Kidney glomerular epithelial cell (primary cell): ENCODE results near the gene NAV2.
A peak's percentile ranks its signal among the peaks of the same experiment; 100 is the strongest.

Experiments used
- DNase-seq: peaks from one replicate; lab custom pipeline; 2025; lab: John Stamatoyannopoulos, UW

NAV2 gene

GRCh38 chr11:19836666-19837065 is 124.0 kb downstream of the NAV2 start:
- no peak for DNase-seq

- DNase-seq = peak; percentile 90
These were observed 126.5 kb downstream of the NAV2 start for GRCh38 chr11:19838994-19839768.

- DNase-seq = no peak
These were observed 128.3 kb downstream of the NAV2 start for GRCh38 chr11:19840961-19841360.

GRCh38 chr11:19842505-19842904 is 129.9 kb downstream of the NAV2 start:
- DNase-seq = no peak

- DNase-seq = no peak
These were observed 130.4 kb downstream of the NAV2 start for GRCh38 chr11:19843079-19843478.

GRCh38 chr11:19844012-19844411 is 131.4 kb downstream of the NAV2 start:
- DNase-seq = no peak

- DNase-seq = no peak
These were observed 132.2 kb downstream of the NAV2 start for GRCh38 chr11:19844806-19845205.

GRCh38 chr11:19845626-19846025 is 133.0 kb downstream of the NAV2 start:
- no peak for DNase-seq

GRCh38 chr11:19846654-19847305 is 134.1 kb downstream of the NAV2 start:
- no peak for DNase-seq

GRCh38 chr11:19848219-19848618 is 135.6 kb downstream of the NAV2 start:
- DNase-seq = no peak

GRCh38 chr11:19849107-19849789 is 136.6 kb downstream of the NAV2 start:
- no peak for DNase-seq

- no peak for DNase-seq
These were observed 137.4 kb downstream of the NAV2 start for GRCh38 chr11:19849947-19850593.

GRCh38 chr11:19852288-19852687 is 139.7 kb downstream of the NAV2 start:
- DNase-seq = no peak

- DNase-seq = no peak
These were observed 140.4 kb downstream of the NAV2 start for GRCh38 chr11:19853016-19853415.

- DNase-seq = no peak
These were observed 141.3 kb downstream of the NAV2 start for GRCh38 chr11:19853920-19854319.

GRCh38 chr11:19861171-19861570 is 148.5 kb downstream of the NAV2 start:
- DNase-seq = no peak

- DNase-seq = no peak
These were observed 149.5 kb downstream of the NAV2 start for GRCh38 chr11:19862091-19862490.

GRCh38 chr11:19864141-19865140 is 151.8 kb downstream of the NAV2 start:
- DNase-seq = no peak

GRCh38 chr11:19866037-19866436 is 153.4 kb downstream of the NAV2 start:
- no peak for DNase-seq

- no peak for DNase-seq
These were observed 153.9 kb downstream of the NAV2 start for GRCh38 chr11:19866521-19866920.

GRCh38 chr11:19867064-19867463 is 154.4 kb downstream of the NAV2 start:
- no peak for DNase-seq
